Measurements from ENCODE around the gene SP5.
A peak's percentile ranks its signal among the peaks of the same experiment; 100 is the strongest.
"Not testable (repeated sequence)": the region's sequence is repeated elsewhere in the genome, so short reads cannot be mapped to it uniquely, and the experiment has no call there.

The SP5 gene

GRCh38 chr2:170717991-170718589 lies 3.0 kb downstream of the SP5 start:
- H3K4me3 ChIP-seq (ENCODE audit: low read depth, low read length) = no peak overlapping the region
- H3K27ac ChIP-seq (ENCODE audit: low read depth, low read length) = no peak overlapping the region
- H3K27me3 ChIP-seq (ENCODE audit: insufficient read depth, low read length) = peaks cover 69% of the 10 kb centered on the region

DNA sequence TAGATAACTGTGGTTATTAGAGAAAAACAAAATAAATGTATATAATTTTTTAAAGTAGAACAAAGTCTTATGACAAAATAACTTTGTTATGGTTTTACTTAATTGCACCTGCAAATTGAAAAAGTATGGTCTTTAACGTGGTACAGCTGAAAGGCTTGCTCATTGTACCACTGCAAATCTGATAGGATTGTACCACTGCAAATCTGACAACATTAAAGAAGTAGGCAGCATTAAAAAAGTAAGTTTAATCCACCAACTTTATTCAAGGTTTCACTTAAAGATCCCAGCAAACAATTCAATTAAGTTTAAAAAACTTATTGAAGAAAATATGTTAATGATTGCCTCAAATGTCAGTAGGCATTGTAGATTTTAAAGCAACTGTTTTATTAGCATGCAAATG lies 4.7 kb downstream of the SP5 start:
- peaks cover 55% of the 10 kb centered on the region for H3K27me3 ChIP-seq (ENCODE audit: insufficient read depth, low read length)
- H3K4me3 ChIP-seq (ENCODE audit: low read depth, low read length) = no peak overlapping the region
- no peaks in the 10 kb centered on the region for H3K36me3 ChIP-seq (ENCODE audit: insufficient read depth, low read length)
- no peaks in the 10 kb centered on the region for H3K4me1 ChIP-seq (ENCODE audit: control insufficient read depth, insufficient read depth, low read length, unreplicated experiment)
- no peak overlapping the region for H3K27ac ChIP-seq (ENCODE audit: low read depth, low read length)
- H3K79me2 ChIP-seq (ENCODE audit: control insufficient read depth, insufficient read depth, low read length, unreplicated experiment) = no peaks in the 10 kb centered on the region
- H2AFZ ChIP-seq (ENCODE audit: low read length, unreplicated experiment) = no peak overlapping the region

More at GRCh38 chr2:170717991-170718589, 3.0 kb downstream of the SP5 start:
- H3K79me2 ChIP-seq (ENCODE audit: control insufficient read depth, insufficient read depth, low read length, unreplicated experiment) = no peaks in the 10 kb centered on the region
- H2AFZ ChIP-seq (ENCODE audit: low read length, unreplicated experiment) = no peak overlapping the region
- H3K4me1 ChIP-seq (ENCODE audit: control insufficient read depth, insufficient read depth, low read length, unreplicated experiment) = no peaks in the 10 kb centered on the region
- no peaks in the 10 kb centered on the region for H3K36me3 ChIP-seq (ENCODE audit: insufficient read depth, low read length)

DNA sequence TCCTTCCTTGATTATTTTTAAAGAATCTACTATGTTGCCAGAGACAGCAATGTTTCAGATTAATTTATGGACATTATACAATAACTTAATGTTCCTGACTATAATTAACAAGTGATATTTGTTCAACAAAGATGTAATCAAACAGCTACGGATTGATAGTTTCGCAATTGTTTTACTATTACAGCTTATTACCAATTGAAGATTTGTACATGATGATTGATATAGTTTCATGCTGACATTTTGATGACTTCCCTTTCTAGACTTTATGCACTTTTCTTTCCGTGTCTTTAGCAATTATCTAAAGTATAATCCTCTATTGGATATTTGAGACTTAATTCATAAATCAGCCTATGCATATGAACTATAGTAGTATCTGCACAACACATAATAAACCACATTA lies 6.5 kb downstream of the SP5 start:
- no peak overlapping the region for H2AFZ ChIP-seq (ENCODE audit: low read length, unreplicated experiment)
- no peaks in the 10 kb centered on the region for H3K79me2 ChIP-seq (ENCODE audit: control insufficient read depth, insufficient read depth, low read length, unreplicated experiment)
- peaks cover 36% of the 10 kb centered on the region for H3K27me3 ChIP-seq (ENCODE audit: insufficient read depth, low read length)
- no peaks in the 10 kb centered on the region for H3K36me3 ChIP-seq (ENCODE audit: insufficient read depth, low read length)
- no peak overlapping the region for H3K4me3 ChIP-seq (ENCODE audit: low read depth, low read length)
- H3K4me1 ChIP-seq (ENCODE audit: control insufficient read depth, insufficient read depth, low read length, unreplicated experiment) = no peaks in the 10 kb centered on the region
- H3K27ac ChIP-seq (ENCODE audit: low read depth, low read length) = no peak overlapping the region

DNA sequence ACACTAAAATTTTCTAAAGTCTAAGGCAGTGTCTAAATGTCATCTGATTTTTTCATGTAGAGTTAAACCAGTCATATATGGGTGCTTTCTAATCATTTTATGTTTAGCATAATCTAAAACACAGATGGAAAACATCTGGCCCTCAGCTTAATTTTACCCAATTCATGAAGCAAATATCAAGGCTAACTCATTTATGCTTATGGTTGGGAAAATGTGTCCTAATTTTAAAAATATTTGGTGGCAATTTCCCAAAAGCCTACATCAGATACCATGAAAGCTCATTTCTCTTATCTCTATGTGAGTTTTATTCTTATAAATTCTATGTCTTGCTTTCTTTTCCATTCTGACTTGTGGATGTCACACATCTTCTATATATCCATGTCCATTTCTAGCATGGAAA lies 7.2 kb downstream of the SP5 start:
- Histone ChIP-seq H3K79me2 (ENCODE audit: control insufficient read depth, insufficient read depth, low read length, unreplicated experiment) (no peaks in the 10 kb centered on the region), H3K36me3 (ENCODE audit: insufficient read depth, low read length) (no peaks in the 10 kb centered on the region), H3K27ac (ENCODE audit: low read depth, low read length) (no peak overlapping the region), H2AFZ (ENCODE audit: low read length, unreplicated experiment) (no peak overlapping the region), H3K4me1 (ENCODE audit: control insufficient read depth, insufficient read depth, low read length, unreplicated experiment) (no peaks in the 10 kb centered on the region), H3K4me3 (ENCODE audit: low read depth, low read length) (no peak overlapping the region), H3K27me3 (ENCODE audit: insufficient read depth, low read length) (peaks cover 30% of the 10 kb centered on the region)

DNA sequence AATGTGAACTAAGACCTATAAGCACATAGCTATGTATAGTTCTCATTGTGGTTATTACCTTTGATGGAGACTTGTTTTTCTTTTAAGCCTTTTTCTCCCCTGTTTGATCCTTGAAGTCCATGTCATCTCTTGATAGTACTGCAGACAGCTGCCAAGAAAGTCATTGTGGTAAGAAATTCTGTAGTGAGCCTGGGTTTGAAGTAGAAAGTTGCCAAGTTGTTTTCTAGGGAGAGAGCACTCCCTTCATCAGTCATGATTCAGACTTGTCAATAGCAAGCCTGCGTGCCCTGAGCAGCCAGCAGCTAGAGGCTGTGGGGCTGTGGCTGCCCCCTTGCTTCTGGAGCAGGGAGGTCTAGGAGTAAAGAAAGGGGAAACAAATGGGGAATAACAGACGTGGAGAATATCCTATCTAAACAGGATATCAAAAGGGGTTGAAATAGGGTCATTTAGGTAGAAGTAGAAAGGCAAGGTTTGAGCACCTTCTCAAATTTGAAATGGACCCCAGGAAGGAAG lies 8.4 kb downstream of the SP5 start:
- no peaks in the 10 kb centered on the region for H3K4me1 ChIP-seq (ENCODE audit: control insufficient read depth, insufficient read depth, low read length, unreplicated experiment)
- H3K4me3 ChIP-seq (ENCODE audit: low read depth, low read length) = no peak overlapping the region
- H3K36me3 ChIP-seq (ENCODE audit: insufficient read depth, low read length) = no peaks in the 10 kb centered on the region
- no peak overlapping the region for H3K27ac ChIP-seq (ENCODE audit: low read depth, low read length)
- H3K79me2 ChIP-seq (ENCODE audit: control insufficient read depth, insufficient read depth, low read length, unreplicated experiment) = no peaks in the 10 kb centered on the region
- no peak overlapping the region for H2AFZ ChIP-seq (ENCODE audit: low read length, unreplicated experiment)
- H3K27me3 ChIP-seq (ENCODE audit: insufficient read depth, low read length) = peaks cover 28% of the 10 kb centered on the region

- H3K36me3 ChIP-seq (ENCODE audit: insufficient read depth, low read length) = no peaks in the 10 kb centered on the region
- H3K79me2 ChIP-seq (ENCODE audit: control insufficient read depth, insufficient read depth, low read length, unreplicated experiment) = no peaks in the 10 kb centered on the region
- no peak overlapping the region for H3K27ac ChIP-seq (ENCODE audit: low read depth, low read length)
- no peak overlapping the region for H3K4me3 ChIP-seq (ENCODE audit: low read depth, low read length)
- no peak overlapping the region for H2AFZ ChIP-seq (ENCODE audit: low read length, unreplicated experiment)
- peaks cover 2% of the 10 kb centered on the region; the same call in 1 of the 2 replicates for H3K27me3 ChIP-seq (ENCODE audit: insufficient read depth, low read length)
- peaks cover 11% of the 10 kb centered on the region for H3K4me1 ChIP-seq (ENCODE audit: control insufficient read depth, insufficient read depth, low read length, unreplicated experiment)
These were observed 18.9 kb downstream of the SP5 start for GRCh38 chr2:170733798-170734600.

- peaks cover 16% of the 10 kb centered on the region for H3K4me1 ChIP-seq (ENCODE audit: control insufficient read depth, insufficient read depth, low read length, unreplicated experiment)
- H3K27ac ChIP-seq (ENCODE audit: low read depth, low read length); H3K4me3 ChIP-seq (ENCODE audit: low read depth, low read length); H2AFZ ChIP-seq (ENCODE audit: low read length, unreplicated experiment); H3K79me2 ChIP-seq (ENCODE audit: control insufficient read depth, insufficient read depth, low read length, unreplicated experiment); H3K27me3 ChIP-seq (ENCODE audit: insufficient read depth, low read length); H3K36me3 ChIP-seq (ENCODE audit: insufficient read depth, low read length): not testable (repeated sequence)
These were observed 19.5 kb downstream of the SP5 start for GRCh38 chr2:170734601-170735000.

- no peaks in the 10 kb centered on the region for H3K36me3 ChIP-seq (ENCODE audit: insufficient read depth, low read length)
- no peak overlapping the region for H3K27ac ChIP-seq (ENCODE audit: low read depth, low read length)
These were observed 21.5 kb downstream of the SP5 start for GRCh38 chr2:170736628-170737027.

DNA sequence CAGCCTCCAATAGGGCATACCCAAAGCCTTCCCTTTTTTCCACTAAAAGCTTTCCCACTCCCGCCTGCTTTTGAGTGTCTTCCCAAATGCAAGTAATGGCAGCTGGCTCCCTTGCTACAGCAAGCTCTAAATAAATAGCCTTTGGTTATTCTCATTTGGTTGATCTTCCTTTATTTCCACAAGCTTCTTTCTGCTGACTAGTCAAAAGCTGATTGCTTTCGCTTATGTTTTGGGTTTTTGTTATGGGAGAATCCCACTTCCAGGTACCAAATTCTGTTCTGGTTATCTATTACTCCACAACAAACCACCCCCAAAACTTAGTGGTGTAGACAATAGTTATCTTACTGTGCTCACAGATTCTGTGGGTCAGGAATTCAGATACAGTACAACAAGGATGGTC lies 22.3 kb downstream of the SP5 start:
- Histone ChIP-seq H3K79me2 (ENCODE audit: control insufficient read depth, insufficient read depth, low read length, unreplicated experiment) (no peaks in the 10 kb centered on the region), H3K27ac (ENCODE audit: low read depth, low read length) (no peak overlapping the region), H3K4me3 (ENCODE audit: low read depth, low read length) (no peak overlapping the region), H3K36me3 (ENCODE audit: insufficient read depth, low read length) (no peaks in the 10 kb centered on the region), H3K27me3 (ENCODE audit: insufficient read depth, low read length) (no peaks in the 10 kb centered on the region), H3K4me1 (ENCODE audit: control insufficient read depth, insufficient read depth, low read length, unreplicated experiment) (peaks cover 19% of the 10 kb centered on the region), H2AFZ (ENCODE audit: low read length, unreplicated experiment) (no peak overlapping the region)

More at GRCh38 chr2:170736628-170737027, 21.5 kb downstream of the SP5 start:
- H3K4me3 ChIP-seq (ENCODE audit: low read depth, low read length) = no peak overlapping the region
- H3K4me1 ChIP-seq (ENCODE audit: control insufficient read depth, insufficient read depth, low read length, unreplicated experiment) = peaks cover 19% of the 10 kb centered on the region
- no peaks in the 10 kb centered on the region for H3K27me3 ChIP-seq (ENCODE audit: insufficient read depth, low read length)
- H3K79me2 ChIP-seq (ENCODE audit: control insufficient read depth, insufficient read depth, low read length, unreplicated experiment) = no peaks in the 10 kb centered on the region
- H2AFZ ChIP-seq (ENCODE audit: low read length, unreplicated experiment) = no peak overlapping the region

GRCh38 chr2:170737821-170738220 lies 22.7 kb downstream of the SP5 start:
- no peak overlapping the region for H2AFZ ChIP-seq (ENCODE audit: low read length, unreplicated experiment)

DNA sequence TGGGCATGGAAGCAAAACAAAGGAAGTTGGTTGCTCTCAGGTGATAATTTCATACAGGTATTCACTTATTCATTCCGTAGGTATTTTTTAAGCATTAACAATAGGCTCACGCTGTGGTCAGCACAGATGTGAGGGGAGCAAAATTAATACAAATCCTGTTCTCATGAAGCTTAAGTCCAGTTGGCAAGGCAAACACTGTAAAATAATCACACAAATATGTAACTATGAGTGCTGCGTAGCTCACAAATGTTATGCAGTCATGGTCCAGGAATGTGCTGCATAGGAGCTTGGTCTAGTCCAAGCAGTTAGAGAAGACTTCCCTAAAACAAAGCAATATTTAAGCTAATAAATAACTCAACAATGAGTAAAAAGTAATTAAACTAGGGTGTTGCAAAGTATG lies 23.9 kb downstream of the SP5 start:
- Histone ChIP-seq H3K27me3 (ENCODE audit: insufficient read depth, low read length) (no peaks in the 10 kb centered on the region), H3K27ac (ENCODE audit: low read depth, low read length) (peak overlapping the region; percentile 71), H3K4me1 (ENCODE audit: control insufficient read depth, insufficient read depth, low read length, unreplicated experiment) (peaks cover 19% of the 10 kb centered on the region), H3K4me3 (ENCODE audit: low read depth, low read length) (no peak overlapping the region), H3K36me3 (ENCODE audit: insufficient read depth, low read length) (no peaks in the 10 kb centered on the region), H2AFZ (ENCODE audit: low read length, unreplicated experiment) (peak overlapping the region; percentile 68), H3K79me2 (ENCODE audit: control insufficient read depth, insufficient read depth, low read length, unreplicated experiment) (no peaks in the 10 kb centered on the region)

More at GRCh38 chr2:170737821-170738220, 22.7 kb downstream of the SP5 start:
- Histone ChIP-seq H3K27me3 (ENCODE audit: insufficient read depth, low read length) (no peaks in the 10 kb centered on the region), H3K4me3 (ENCODE audit: low read depth, low read length) (no peak overlapping the region), H3K4me1 (ENCODE audit: control insufficient read depth, insufficient read depth, low read length, unreplicated experiment) (peaks cover 19% of the 10 kb centered on the region), H3K27ac (ENCODE audit: low read depth, low read length) (no peak overlapping the region), H3K36me3 (ENCODE audit: insufficient read depth, low read length) (no peaks in the 10 kb centered on the region), H3K79me2 (ENCODE audit: control insufficient read depth, insufficient read depth, low read length, unreplicated experiment) (no peaks in the 10 kb centered on the region)
